Muscle of leg (tissue), 11 donors: ENCODE measurements around the gene TRANK1. TPM values are rescaled to one million over a fixed set of nuclear protein-coding genes. Genes with fewer than 3 reads are reported as not detected.
"Not testable (repeated sequence)": the region's sequence is repeated elsewhere in the genome, so short reads cannot be mapped to it uniquely, and the experiment has no call there.

Experiments
- DNase-seq: peaks from one replicate; pipeline ENCODE4 v3.0.0; 2013
- H3K27ac ChIP-seq: one replicate; pipeline ENCODE4 v1.5.1; 2013; ENCODE audit warnings: mild to moderate bottlenecking, low read length, control low read depth
- H3K27me3 ChIP-seq: one replicate; pipeline ENCODE4 v1.6.1; 2013; ENCODE audit warnings: low read length; ENCODE audit not compliant: control insufficient read depth, insufficient read depth
- H3K36me3 ChIP-seq: one replicate; pipeline ENCODE4 v1.6.1; 2013; ENCODE audit warnings: low read length; ENCODE audit not compliant: control insufficient read depth, insufficient read depth
- H3K4me1 ChIP-seq: one replicate; pipeline ENCODE4 v1.6.1; 2013; ENCODE audit warnings: low read length; ENCODE audit not compliant: control insufficient read depth, insufficient read depth
- H3K4me3 ChIP-seq: one replicate; pipeline ENCODE4 v1.5.1; 2013; ENCODE audit warnings: low read length, control low read depth
- H3K9me3 ChIP-seq: replicated peaks from 2 replicates; pipeline ENCODE4 v1.6.1; 2013; ENCODE audit warnings: low read depth, low read length; ENCODE audit not compliant: control insufficient read depth
- WGBS: methylation state at CpG from one replicate; pipeline ENCODE4 v1.1.5; 2013; ENCODE audit warnings: missing lambda C conversion rate; ENCODE audit not compliant: insufficient coverage; 5-methylcytosine and 5-hydroxymethylcytosine counted together
- polyA plus RNA-seq, 8 donors: library from polyadenylated mRNA; unstranded; fragments of 120-200 nt; gene quantifications; one replicate each; pipeline versions ENCODE4 v1.2.1 to v1.2.3, GENCODE V29; 2013; ENCODE audit warnings: inconsistent platforms in 1 of 8, low replicate concordance in 1 of 8; ENCODE audit not compliant: insufficient read length in 8 of 8, insufficient read depth in 1 of 8
- total RNA-seq: library from RNA; stranded (reverse); fragments of 120-200 nt; gene quantifications from one replicate; pipeline ENCODE4 v1.2.4, GENCODE V29; 2013

TRANK1 gene
- total and polyA plus RNA-seq, 9 donors, result 3.7 to 6.2 (median 4.5) TPM

- H3K27ac ChIP-seq, result no peak overlapping the region
- H3K36me3 ChIP-seq, result no peaks in the 10 kb centered on the region
- 94% methylated on average over 2 of the region's 3 CpGs for WGBS
- DNase-seq, result no peak
- H3K9me3 ChIP-seq, result peaks cover 2% of the 10 kb centered on the region
- H3K4me3 ChIP-seq, result no peak overlapping the region
- H3K27me3 ChIP-seq, result peaks cover 11% of the 10 kb centered on the region
- peaks cover 5% of the 10 kb centered on the region for H3K4me1 ChIP-seq
These were observed 3.2 kb downstream of the TRANK1 start for GRCh38 chr3:36941658-36942057.

DNA sequence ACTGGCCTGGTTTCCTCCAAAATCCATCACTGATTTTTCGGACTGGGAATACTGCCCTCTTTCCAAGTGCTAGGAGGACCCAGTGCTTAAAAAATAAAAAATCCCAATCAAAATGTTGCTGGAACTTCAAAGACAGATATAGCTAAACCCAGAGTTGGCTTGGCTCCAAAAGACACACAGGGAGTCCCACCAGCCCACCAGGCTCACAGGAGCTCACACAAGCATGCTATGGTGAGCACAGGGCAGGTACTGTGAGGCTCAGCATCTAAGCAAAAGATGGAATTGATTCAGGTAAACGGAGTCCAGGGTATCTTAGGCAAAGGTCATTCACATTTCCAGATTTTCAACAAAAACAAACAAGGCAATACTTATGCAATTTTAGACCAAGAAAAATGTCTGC is 3.7 kb downstream of the TRANK1 start:
- Histone ChIP-seq H3K36me3 (no peaks in the 10 kb centered on the region), H3K9me3 (no peaks in the 10 kb centered on the region), H3K4me1 (peaks cover 5% of the 10 kb centered on the region), H3K27ac (no peak overlapping the region), H3K27me3 (peaks cover 11% of the 10 kb centered on the region), H3K4me3 (no peak overlapping the region)
- DNase-seq, result no peak
- WGBS, result 80% methylated on average over 1 of the region's 2 CpGs

DNA sequence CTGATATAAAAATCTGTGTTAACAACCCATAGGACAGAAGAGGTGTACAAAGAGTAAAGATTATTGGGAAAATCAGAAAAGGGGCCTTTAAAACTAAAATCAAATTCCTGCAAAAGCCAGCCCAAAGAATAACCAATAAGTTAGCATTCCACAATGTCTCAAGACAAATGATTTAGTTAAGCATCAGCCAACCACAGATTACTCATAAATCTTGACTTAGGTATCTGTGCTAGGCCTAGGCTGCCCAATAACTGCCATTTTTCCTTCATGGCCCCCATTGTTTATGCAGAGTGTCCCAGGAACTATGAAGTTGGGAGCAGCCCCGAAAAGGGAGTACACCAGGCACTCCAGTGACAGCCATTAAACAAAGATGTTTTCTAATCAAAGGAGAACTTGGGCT is 7.4 kb downstream of the TRANK1 start:
- Histone ChIP-seq H3K4me3 (no peak overlapping the region), H3K9me3 (no peaks in the 10 kb centered on the region), H3K4me1 (peaks cover 5% of the 10 kb centered on the region), H3K27me3 (no peaks in the 10 kb centered on the region), H3K36me3 (no peaks in the 10 kb centered on the region), H3K27ac (no peak overlapping the region)
- no peak for DNase-seq
- 75% methylated on average over 1 of the region's 1 CpG for WGBS

DNA sequence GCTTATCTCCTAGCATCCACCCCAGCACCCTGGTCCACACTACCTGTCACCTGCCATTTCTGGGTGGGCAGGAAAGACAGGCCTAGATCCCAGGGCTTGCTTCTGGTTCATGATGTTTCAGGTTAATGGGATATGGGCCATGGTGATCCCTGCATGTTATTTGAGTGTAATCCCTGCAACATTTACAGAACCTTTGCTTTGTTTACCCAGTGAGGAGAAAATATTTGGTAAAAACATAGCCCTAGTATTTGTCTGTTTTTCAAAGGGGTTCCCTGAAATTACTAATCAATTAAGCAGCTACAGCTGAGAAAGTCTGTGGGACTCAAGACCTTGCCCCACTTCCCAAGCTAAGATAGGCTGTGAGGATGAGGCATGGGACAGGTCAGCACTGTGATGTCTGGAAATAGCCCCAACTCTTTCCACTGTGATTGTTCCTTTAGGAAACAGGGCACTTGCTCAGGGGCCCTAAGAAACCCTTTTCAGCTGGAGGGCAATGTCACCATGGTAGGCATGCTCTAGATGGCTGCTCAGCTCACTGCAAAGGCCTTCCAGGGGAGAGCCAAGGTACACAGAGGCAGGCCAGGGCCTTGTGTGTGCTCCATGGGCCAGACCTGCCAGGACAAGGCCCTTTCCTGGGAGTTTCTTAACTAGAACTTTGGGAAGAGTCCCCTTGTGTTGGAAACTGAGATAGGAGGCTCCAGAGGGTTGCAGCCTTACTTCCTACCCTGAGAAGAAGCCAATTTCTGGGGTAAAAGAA is 11.1 kb downstream of the TRANK1 start:
- no peaks in the 10 kb centered on the region for H3K9me3 ChIP-seq
- no peak overlapping the region for H3K4me3 ChIP-seq
- peaks cover 5% of the 10 kb centered on the region for H3K4me1 ChIP-seq
- H3K27me3 ChIP-seq, result no peaks in the 10 kb centered on the region
- H3K27ac ChIP-seq, result no peak overlapping the region
- H3K36me3 ChIP-seq, result no peaks in the 10 kb centered on the region
- no peak for DNase-seq

DNA sequence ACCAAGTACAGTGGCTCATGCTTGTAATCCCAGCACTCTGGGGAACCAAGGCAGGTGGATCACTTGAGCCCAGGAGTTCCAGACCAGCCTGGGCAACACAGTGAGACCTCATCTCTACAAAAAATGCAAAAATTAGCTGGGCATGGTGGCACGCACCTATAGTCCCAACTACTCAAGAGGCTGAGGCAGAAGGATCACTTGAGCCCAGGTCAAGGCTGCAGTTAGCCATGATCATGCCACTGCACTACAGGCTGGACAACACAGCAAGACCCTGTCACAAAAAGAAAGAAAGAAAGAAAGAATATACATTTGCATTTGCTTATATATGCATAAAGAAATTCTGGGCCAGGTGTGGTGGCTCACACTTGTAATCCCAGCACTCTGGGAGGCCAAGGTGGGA is 13.4 kb downstream of the TRANK1 start:
- not testable (repeated sequence) for H3K9me3 ChIP-seq, H3K4me1 ChIP-seq, DNase-seq, H3K27me3 ChIP-seq, H3K4me3 ChIP-seq, H3K36me3 ChIP-seq, H3K27ac ChIP-seq
- WGBS, result no CpG with 5 or more reads among the region's 1 CpG

- H3K27ac ChIP-seq, result no peak overlapping the region
- H3K27me3 ChIP-seq, result no peaks in the 10 kb centered on the region
- no peak for DNase-seq
- WGBS, result no CpG with 5 or more reads among the region's 1 CpG
- H3K4me1 ChIP-seq, result no peaks in the 10 kb centered on the region
- no peaks in the 10 kb centered on the region for H3K9me3 ChIP-seq
- no peak overlapping the region for H3K4me3 ChIP-seq
- H3K36me3 ChIP-seq, result no peaks in the 10 kb centered on the region
These were observed 16.6 kb downstream of the TRANK1 start for GRCh38 chr3:36928220-36928619.

DNA sequence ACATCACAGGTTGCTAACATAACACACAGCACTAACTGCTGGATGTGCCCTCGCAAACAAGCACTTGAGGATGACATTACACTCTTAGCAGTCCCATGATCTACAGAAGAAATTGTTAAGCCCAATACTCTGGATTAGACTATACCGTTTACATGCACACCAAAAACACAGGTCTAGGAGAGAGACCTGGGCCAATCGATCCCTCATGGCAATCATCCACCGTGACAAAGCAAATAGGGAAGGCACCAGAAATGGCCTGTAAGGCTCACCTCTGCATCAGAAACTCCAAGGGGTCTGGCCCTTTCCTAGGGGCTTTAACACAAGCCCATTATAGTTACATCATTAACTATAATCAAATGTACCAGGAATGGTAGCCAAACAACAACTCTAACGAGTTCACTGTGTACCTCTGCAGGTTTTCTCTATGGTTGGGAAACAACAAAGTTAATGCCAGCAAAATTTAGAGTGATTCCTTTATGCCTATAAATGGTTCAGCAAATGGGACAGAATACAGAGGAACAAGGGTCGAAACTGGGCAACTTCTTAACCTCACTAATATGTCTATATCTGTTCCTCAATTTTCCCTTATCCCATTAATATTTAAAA is 18.5 kb downstream of the TRANK1 start:
- WGBS, result 63% methylated on average over 3 of the region's 6 CpGs
- H3K36me3 ChIP-seq, result no peaks in the 10 kb centered on the region
- H3K4me1 ChIP-seq, result no peaks in the 10 kb centered on the region
- H3K27ac ChIP-seq, result no peak overlapping the region
- H3K9me3 ChIP-seq, result peaks cover 3% of the 10 kb centered on the region
- DNase-seq, result no peak
- H3K27me3 ChIP-seq, result no peaks in the 10 kb centered on the region
- no peak overlapping the region for H3K4me3 ChIP-seq

- H3K36me3 ChIP-seq, result no peaks in the 10 kb centered on the region
- no peaks in the 10 kb centered on the region for H3K4me1 ChIP-seq
- WGBS, result 17% methylated on average over 1 of the region's 2 CpGs
- no peaks in the 10 kb centered on the region for H3K27me3 ChIP-seq
- peaks cover 4% of the 10 kb centered on the region for H3K9me3 ChIP-seq
- DNase-seq, result no peak
- no peak overlapping the region for H3K4me3 ChIP-seq
- H3K27ac ChIP-seq, result no peak overlapping the region
These were observed 19.9 kb downstream of the TRANK1 start for GRCh38 chr3:36924744-36925521.

- Histone ChIP-seq H3K4me1 (no peaks in the 10 kb centered on the region), H3K27ac (no peak overlapping the region), H3K36me3 (no peaks in the 10 kb centered on the region), H3K4me3 (no peak overlapping the region), H3K27me3 (no peaks in the 10 kb centered on the region), H3K9me3 (peaks cover 4% of the 10 kb centered on the region)
- no peak for DNase-seq
- WGBS, result 80% methylated on average over 5 of the region's 11 CpGs
These were observed 20.7 kb downstream of the TRANK1 start for GRCh38 chr3:36923981-36924743.

GRCh38 chr3:36923523-36923943 is 21.3 kb downstream of the TRANK1 start:
- Histone ChIP-seq H3K27ac (no peak overlapping the region), H3K9me3 (peaks cover 4% of the 10 kb centered on the region), H3K4me3 (no peak overlapping the region), H3K4me1 (no peaks in the 10 kb centered on the region), H3K36me3 (no peaks in the 10 kb centered on the region), H3K27me3 (no peaks in the 10 kb centered on the region)
- WGBS, result 82% methylated on average over 4 of the region's 6 CpGs
- no peak for DNase-seq
